Measurements from ENCODE around the gene WRAP53. TPM values are rescaled to one million over a fixed set of nuclear protein-coding genes. Genes with fewer than 3 reads are reported as not detected.
"Not testable (repeated sequence)": the region's sequence is repeated elsewhere in the genome, so short reads cannot be mapped to it uniquely, and the experiment has no call there.

The WRAP53 gene
- total RNA-seq (1 to 10 TPM; 4.5 to 6.6 (median 5.0) TPM), polyA plus RNA-seq (10 to 100 TPM in 2 of 3 donors, 1 to 10 TPM in 1; 6.5 to 14.4 (median 11.2) TPM)
- long read RNA-seq, donor 1, full-length matches to known transcripts = 7 of 7 reads
- long read RNA-seq, donor 1, partial matches to known transcripts = 0 of 7 reads
- long read RNA-seq, donor 1, other reads (novel, unspliced or antisense) = 0 of 7 reads
- long read RNA-seq, donor 2, full-length matches to known transcripts = 8 of 12 reads
- long read RNA-seq, donor 2, partial matches to known transcripts = 0 of 12 reads
- long read RNA-seq, donor 2, other reads (novel, unspliced or antisense) = 4 of 12 reads

DNA sequence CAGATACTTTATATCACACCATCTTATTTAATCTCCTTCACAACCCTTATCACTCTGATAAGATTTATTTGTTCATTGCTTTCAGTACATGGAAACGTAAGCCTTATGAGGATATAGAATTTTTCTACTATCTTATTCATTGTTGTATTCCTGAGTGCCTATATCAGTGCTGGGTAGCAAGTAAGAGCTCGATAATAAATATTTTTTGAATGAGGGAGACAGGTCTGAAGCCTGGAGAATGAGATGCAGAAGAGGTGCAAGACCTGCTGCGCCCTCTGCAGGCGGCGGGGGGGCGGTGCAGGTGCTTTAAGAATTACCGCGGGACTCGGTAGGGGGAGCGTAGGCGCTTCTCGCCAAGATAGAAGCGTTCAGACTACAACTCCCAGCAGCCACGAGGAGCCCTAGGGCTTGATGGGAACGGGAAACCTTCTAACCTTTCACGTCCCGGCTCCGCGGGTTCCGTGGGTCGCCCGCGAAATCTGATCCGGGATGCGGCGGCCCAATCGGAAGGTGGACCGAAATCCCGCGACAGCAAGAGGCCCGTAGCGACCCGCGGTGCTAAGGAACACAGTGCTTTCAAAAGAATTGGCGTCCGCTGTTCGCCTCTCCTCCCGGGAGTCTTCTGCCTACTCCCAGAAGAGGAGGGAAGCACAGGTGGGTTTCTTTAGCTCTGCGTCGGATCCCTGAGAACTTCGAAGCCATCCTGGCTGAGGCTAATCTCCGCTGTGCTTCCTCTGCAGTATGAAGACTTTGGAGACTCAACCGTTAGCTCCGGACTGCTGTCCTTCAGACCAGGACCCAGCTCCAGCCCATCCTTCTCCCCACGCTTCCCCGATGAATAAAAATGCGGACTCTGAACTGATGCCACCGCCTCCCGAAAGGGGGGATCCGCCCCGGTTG lies at the start of gene WRAP53:
TSS of gene WRAP53 (plus strand) at position 570 of the 900 bp plus-strand sequence. CDS start at position 742, 172 bp downstream.
- WGBS, 3 donors = 0% methylated on average over 51 of the region's 51 CpGs
- H3K9me3 ChIP-seq = no peaks in the 10 kb centered on the region
- TF ChIP-seq, protein P1, sequence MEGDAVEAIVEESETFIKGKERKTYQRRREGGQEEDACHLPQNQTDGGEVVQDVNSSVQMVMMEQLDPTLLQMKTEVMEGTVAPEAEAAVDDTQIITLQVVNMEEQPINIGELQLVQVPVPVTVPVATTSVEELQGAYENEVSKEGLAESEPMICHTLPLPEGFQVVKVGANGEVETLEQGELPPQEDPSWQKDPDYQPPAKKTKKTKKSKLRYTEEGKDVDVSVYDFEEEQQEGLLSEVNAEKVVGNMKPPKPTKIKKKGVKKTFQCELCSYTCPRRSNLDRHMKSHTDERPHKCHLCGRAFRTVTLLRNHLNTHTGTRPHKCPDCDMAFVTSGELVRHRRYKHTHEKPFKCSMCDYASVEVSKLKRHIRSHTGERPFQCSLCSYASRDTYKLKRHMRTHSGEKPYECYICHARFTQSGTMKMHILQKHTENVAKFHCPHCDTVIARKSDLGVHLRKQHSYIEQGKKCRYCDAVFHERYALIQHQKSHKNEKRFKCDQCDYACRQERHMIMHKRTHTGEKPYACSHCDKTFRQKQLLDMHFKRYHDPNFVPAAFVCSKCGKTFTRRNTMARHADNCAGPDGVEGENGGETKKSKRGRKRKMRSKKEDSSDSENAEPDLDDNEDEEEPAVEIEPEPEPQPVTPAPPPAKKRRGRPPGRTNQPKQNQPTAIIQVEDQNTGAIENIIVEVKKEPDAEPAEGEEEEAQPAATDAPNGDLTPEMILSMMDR (IDR thresholded peaks at IDR 0.05) = peak; percentile 99
- H3K4me3 ChIP-seq = peak within 1 kb of the TSS; percentile 88
- H3K27me3 ChIP-seq (ENCODE audit: insufficient read depth in 3 of 3, low read length in 2 of 3) = no peaks in the 10 kb centered on the region
- intact Hi-C loops (cut with DNase I) = loop anchor here in 1 of 2 donors (5.0 to 10.0 kb wide), 2 partner anchors 106 to 253 kb away; partner anchors contain the start of genes FGF11, MPDU1 and TMEM102
- DNase-seq = peak; percentile 97 to 98
- peaks cover 0 to 19% of the 10 kb centered on the region in 2 donors for H3K36me3 ChIP-seq (ENCODE audit: insufficient read depth in 1 of 2, low read depth in 1 of 2)
- peaks cover 29% of the 10 kb centered on the region for H3K4me1 ChIP-seq
- peak within 1 kb of the TSS; percentile 98 for H3K27ac ChIP-seq
- ATAC-seq = peak; percentile 84 to 91 (median 89)

DNA sequence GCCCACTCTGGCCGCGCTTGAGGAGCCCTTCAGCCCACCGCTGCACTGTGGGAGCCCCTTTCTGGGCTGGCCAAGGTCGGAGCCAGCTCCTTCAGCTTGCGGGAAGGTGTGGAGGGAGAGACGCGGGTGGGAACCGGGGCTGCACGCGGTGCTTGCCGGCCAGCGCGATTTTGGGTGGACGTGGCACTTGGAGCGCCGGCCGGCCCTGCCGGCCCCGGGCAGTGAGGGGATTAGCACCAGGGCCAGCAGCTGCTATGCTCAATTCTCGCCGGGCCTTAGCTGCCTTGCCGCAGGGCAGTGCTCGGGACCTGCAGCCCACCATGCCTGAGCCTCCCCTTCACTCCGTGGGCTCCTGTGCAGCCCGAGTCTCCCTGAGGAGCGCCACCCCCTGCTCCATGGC lies 47.5 kb upstream of the WRAP53 start:
- Histone ChIP-seq H3K4me1 (no peaks in the 10 kb centered on the region), H3K36me3 (ENCODE audit: insufficient read depth in 1 of 2, low read depth in 1 of 2) (no peaks in the 10 kb centered on the region), H3K4me3 (no peak overlapping the region), H3K9me3 (no peaks in the 10 kb centered on the region), H3K27me3 (ENCODE audit: insufficient read depth in 3 of 3, low read length in 2 of 3) (no peaks in the 10 kb centered on the region), H3K27ac (no peak overlapping the region)
- intact Hi-C loops (cut with DNase I) = no loop called here
- TF ChIP-seq, protein P1 (IDR thresholded peaks at IDR 0.05) = no peak
- ATAC-seq (no peak), DNase-seq (no peak)
- 90 to 92% (median 90%) methylated on average over 24 to 26 of the region's 26 CpGs for WGBS, 3 donors

DNA sequence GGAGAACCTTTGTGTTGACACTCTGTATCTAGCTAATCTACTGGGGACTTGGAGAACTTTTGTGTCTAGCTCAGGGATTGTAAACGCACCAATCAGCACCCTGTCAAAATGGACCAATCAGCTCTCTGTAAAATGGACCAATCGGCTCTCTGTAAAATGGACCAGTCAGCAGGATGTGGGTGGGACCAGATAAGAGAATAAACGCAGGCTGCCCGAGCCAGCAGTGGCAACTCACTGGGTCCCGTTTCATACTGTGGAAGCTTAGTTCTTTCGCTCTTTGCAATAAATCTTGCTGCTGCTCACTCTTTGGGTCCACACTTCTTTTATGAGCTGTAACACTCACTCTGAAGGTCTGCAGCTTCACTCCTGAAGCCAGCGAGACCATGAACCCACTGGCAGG lies 46.6 kb upstream of the WRAP53 start:
- ATAC-seq; intact Hi-C loops (cut with DNase I); H3K4me1 ChIP-seq; H3K27me3 ChIP-seq (ENCODE audit: insufficient read depth in 3 of 3, low read length in 2 of 3); H3K4me3 ChIP-seq; H3K27ac ChIP-seq; H3K9me3 ChIP-seq; H3K36me3 ChIP-seq (ENCODE audit: insufficient read depth in 1 of 2, low read depth in 1 of 2); DNase-seq: not testable (repeated sequence)
- 46 to 53% (median 51%) methylated on average over 6 to 7 of the region's 7 CpGs for WGBS, 3 donors

DNA sequence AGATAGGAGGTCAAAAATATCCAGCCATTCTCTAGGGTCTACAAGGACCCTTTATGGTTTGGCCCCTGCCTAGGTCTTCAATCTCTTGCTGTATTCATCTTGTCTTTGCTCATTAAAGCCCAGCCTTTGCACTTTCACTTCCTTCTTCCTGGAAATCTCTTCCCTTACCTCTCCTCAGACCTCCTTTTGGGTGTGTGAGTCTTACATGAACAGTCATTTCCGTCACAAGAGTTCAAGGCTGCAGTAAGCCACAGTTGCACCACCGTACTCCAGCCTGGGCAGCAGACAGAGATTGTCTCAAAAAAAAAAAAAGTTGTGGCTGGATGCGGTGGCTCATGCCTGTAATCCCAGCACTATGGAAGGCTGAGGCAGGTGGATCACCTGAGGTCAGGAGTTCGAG lies 43.5 kb upstream of the WRAP53 start:
- DNase-seq (no peak), ATAC-seq (no peak)
- H3K27ac ChIP-seq = no peak overlapping the region
- intact Hi-C loops (cut with DNase I) = no loop called here
- H3K4me1 ChIP-seq = no peaks in the 10 kb centered on the region
- TF ChIP-seq, protein P1 (IDR thresholded peaks at IDR 0.05) = no peak
- H3K36me3 ChIP-seq (ENCODE audit: insufficient read depth in 1 of 2, low read depth in 1 of 2) = no peaks in the 10 kb centered on the region
- WGBS, 3 donors = 86 to 92% (median 91%) methylated on average over 4 of the region's 4 CpGs
- peaks cover 0 to 30% (median 0%) of the 10 kb centered on the region in 3 donors for H3K27me3 ChIP-seq (ENCODE audit: insufficient read depth in 3 of 3, low read length in 2 of 3)
- H3K9me3 ChIP-seq = no peaks in the 10 kb centered on the region
- H3K4me3 ChIP-seq = no peak overlapping the region

DNA sequence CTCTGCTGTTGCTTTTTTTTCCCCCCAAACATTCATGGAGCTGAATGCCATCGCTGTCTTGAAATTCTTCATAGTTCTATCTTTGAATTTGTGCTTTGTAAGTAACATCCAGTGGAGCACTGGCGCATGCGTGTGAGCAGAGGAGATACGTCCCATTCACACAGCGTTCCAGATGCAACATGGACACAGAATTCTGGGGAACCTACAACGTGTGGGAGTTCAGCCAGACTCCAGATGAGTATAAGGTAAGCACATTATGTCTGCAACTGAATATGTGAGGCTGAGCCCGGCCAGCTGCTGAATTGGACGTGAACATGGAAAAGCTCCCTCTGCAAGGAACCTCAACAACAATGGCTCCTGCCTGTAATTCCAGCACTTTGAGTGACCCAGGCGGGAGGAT lies 41.8 kb upstream of the WRAP53 start:
- intact Hi-C loops (cut with DNase I) = no loop called here
- WGBS, 3 donors = 64 to 81% (median 77%) methylated on average over 9 of the region's 9 CpGs

More for the DNA sequence above, 41.8 kb upstream of the WRAP53 start:
- Histone ChIP-seq H3K4me1 (peaks cover 11% of the 10 kb centered on the region), H3K27me3 (ENCODE audit: insufficient read depth in 3 of 3, low read length in 2 of 3) (peaks cover 0 to 47% (median 3%) of the 10 kb centered on the region in 3 donors), H3K9me3 (no peaks in the 10 kb centered on the region), H3K4me3 (no peak overlapping the region), H3K36me3 (ENCODE audit: insufficient read depth in 1 of 2, low read depth in 1 of 2) (no peaks in the 10 kb centered on the region), H3K27ac (no peak overlapping the region)
- TF ChIP-seq, protein P1 (IDR thresholded peaks at IDR 0.05) = no peak
- DNase-seq = no peak
- no peak for ATAC-seq

All from psoas muscle (tissue), 8 donors.